Mucosa of gallbladder (tissue), 1 donor: Measurements from ENCODE around the gene PTPN3. TPM values are rescaled to one million over a fixed set of nuclear protein-coding genes. Genes with fewer than 3 reads are reported as not detected.
"Not testable (repeated sequence)": the region's sequence is repeated elsewhere in the genome, so short reads cannot be mapped to it uniquely, and the experiment has no call there.

Experiments used
- DNase-seq: peaks from one replicate; pipeline ENCODE4 v3.0.0-alpha.2; 2020; ENCODE audit warnings: low spot score
- total RNA-seq: library from RNA; stranded (reverse); gene quantifications from one replicate; pipeline ENCODE4 v1.2.1, GENCODE V29; 2021
- donor health status: DM: no; HTN: no; CAD: no.

The PTPN3 gene
- 16.2 TPM for total RNA-seq

- no peak for DNase-seq
Observed at GRCh38 chr9:109498195-109499092, at the start of gene PTPN3. TSS of gene PTPN3 (minus strand) at chr9:109498307. CDS start at chr9:109463434, 34,873 bp downstream.

DNA sequence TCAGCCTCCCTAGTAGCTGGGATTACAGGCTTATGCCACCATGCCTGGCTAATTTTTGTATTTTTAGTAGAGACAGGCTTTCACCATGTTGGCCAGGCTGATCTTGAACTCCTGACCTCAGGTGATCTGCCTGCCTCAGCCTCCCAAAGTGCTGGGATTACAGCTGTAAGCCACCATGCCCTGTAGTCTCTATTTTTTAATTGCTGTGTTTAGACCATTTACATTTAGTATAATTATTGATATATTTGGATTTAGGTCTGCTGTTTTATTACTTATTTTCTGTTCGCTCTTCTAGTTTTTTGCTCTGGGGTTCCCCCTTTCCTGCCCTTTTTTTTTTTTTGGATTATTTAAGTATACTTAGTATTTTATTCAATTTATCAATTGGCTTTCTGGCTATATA, 46.8 kb upstream of the PTPN3 start:
- DNase-seq = not testable (repeated sequence)

DNA sequence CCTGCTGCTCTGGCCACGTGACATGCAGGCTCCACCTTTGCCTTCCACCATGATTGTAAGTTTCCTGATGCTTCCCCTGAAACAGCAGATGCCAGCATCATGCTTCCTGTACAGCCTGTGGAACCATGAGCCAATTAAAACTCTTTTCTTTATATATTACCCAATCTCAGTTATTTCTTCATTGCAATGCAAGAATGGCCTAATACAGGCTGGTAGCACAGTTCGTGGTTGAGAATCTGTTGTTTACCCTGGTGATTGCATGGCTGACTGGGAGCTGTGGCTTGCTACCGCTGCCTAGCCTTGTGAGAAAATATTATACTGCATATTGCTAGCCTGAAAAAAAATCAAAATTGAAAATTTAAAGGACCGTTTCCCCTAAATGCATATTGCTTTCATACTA, 44.8 kb upstream of the PTPN3 start:
- no peak for DNase-seq

- DNase-seq = no peak
Observed at GRCh38 chr9:109538346-109538745, 40.2 kb upstream of the PTPN3 start.

- no peak for DNase-seq
Observed at GRCh38 chr9:109537288-109537687, 39.2 kb upstream of the PTPN3 start.

- no peak for DNase-seq
Observed at GRCh38 chr9:109536859-109537258, 38.8 kb upstream of the PTPN3 start.

DNA sequence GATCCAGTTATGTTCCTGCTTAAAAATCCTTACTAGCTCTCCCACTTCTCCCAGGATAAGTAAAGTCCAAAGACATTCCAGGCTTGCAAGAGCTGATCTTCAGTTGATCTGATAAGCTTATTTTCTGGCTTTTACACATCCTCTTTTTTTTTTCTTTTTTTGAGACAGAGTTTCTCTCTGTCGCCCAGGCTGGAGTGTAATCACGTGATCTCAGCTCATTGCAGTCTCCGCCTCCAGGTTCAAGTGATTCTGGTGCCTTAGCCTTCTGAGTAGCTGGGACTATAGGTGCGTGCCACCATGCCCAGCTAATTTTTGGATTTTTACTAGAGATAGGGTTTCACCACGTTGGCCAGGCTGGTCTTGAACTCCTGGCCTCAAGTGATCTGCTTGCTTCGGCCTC, 37.3 kb upstream of the PTPN3 start:
- DNase-seq = no peak

DNA sequence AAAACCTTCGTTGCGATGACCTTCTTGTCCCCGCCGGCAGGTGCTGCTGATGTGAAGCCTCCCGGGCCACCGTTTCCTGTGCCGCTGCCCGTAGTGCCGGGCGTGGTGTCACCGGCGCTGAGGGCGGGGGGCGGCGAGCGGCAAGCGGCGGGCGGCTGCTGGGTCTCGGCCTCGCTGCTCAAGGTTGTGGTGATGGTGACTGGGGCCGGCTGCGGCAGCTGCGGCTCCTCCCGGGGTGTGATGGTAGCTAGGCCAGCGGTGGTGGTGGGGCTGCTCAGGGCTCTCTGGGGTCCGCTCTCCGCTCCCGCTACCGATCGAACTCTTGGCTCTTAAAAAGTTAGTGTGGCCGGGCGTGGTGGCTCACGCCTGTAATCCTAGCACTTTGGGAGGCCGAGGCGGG, 36.0 kb upstream of the PTPN3 start:
- DNase-seq = no peak

DNA sequence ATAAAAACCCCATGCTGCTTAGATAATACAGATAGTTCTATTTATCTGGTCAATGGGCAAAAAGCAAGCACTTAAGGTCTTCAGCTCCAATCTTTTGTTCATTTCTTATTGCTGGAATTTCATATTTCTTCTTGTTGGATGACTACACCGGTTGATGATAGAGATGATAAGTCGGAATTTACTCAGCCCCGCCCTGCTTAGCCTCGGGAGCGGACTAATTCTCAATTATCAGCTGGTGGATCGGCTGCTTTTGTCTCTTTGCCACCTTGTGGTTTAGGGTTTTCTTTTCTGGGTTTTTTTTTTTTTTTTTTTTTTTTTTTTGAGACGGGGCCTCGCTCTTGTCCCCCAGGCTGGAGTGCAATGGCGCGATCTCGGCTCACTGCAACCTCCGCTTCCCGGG, 34.5 kb upstream of the PTPN3 start:
- DNase-seq = not testable (repeated sequence)

- no peak for DNase-seq
Observed at GRCh38 chr9:109522106-109522505, 24.0 kb upstream of the PTPN3 start.

DNA sequence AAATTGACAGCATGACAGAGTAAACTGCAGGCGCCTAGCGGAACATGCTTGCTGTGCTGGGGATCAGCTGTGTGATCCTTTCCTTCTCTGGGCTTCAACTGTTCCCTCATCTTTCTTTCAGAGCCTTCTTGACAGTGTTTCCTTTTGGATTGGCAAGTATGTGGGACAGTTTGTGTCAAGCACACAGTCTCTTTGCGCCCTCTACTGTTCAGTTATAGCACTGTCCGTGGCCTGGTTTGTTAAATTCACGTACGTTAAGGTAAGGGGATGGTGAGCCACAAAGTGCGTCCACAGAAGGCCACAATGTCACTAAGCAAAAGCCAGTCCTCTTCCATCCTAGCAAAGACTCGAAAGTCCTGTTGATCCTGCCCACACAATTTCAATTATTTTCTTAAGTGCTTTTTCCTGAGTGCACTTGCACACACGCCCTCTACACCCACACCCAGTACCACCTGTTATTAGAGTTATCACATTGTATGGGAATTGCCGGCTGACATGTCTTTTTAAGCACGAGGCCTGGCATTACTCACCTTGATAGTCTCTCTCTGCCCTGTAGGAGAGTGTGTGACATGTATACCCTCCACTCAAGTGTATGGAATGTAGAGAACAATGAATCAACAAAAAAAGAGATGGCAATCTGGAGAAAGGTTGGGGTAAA, 22.5 kb upstream of the PTPN3 start:
- DNase-seq = peak; percentile 64

GRCh38 chr9:109519366-109519765, 21.3 kb upstream of the PTPN3 start:
- DNase-seq = no peak

DNA sequence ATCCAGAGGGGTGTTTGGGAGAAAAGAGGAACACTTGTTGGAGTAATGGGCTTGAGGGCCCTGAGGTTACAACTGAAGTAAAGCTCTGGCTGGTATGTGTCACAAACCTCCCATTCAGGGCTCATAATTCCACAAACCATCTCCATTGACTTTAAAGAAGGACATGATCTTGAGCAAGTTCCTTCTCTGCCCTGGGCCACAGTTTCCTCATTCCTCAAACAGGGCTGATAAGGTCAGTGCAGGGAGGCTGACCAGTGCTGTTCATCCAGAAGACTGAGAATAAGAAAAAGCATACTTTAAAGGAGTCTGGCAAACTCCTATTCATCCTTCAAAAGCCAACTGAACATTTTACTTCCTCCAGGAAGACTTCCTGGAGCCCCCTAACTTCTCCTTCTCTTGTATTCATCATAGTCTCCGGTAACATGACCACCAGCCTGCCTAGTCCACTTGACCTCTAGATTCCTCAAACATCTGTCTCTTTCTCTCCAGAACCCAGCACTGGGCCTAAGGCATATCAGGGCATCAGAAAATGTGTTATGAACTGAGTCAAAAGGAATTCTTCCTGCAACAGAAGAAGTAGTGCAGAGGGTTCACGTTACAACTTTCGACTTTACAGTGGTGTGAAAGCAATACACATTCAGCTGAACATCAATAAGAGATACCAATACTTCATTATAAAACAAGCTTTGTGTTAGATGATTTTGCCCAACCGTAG, 20.7 kb upstream of the PTPN3 start:
- DNase-seq = no peak

GRCh38 chr9:109517901-109518377, 19.8 kb upstream of the PTPN3 start:
- DNase-seq = no peak

- no peak for DNase-seq
Observed at GRCh38 chr9:109513871-109514270, 15.8 kb upstream of the PTPN3 start.

GRCh38 chr9:109512170-109512756, 14.2 kb upstream of the PTPN3 start:
- DNase-seq = no peak

- no peak for DNase-seq
Observed at GRCh38 chr9:109510506-109510905, 12.4 kb upstream of the PTPN3 start.

DNA sequence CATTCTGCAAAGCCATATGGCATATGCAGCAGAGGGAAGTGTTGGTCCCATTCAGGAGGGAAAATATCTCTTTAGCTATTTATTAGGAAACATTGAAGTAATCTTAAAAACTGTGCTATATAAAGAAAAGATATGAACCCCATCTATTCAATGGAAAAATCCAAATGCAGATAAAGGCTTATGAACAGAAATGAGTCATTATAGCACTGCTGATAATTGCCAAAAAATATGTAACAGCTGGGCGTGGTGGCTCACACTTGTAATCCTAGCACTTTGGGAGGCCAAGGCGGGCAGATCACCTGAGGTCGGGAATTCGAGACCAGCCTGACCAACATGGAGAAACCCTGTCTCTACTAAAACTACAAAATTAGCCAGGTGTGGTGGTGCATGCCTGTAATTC, 11.9 kb upstream of the PTPN3 start:
- not testable (repeated sequence) for DNase-seq

DNA sequence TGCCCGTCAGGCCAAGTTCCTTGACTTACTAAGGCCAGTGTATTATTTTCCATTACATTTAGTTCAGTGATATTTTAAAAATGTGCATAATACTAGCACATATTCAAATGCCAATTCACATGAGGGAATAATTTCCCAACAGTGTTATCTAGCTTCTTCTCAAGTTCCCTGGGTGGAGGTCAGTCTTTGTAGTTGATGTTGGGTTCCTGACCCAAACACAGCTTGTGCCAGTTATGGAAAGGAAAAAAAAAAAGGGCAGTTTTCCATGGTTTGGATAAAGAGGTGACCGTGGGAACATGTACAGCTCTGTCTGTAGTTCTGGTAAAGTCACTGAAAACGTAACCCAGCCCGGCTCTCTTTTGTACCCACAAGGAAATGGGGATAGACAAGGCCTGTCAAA, 11.5 kb upstream of the PTPN3 start:
- DNase-seq = no peak

- no peak for DNase-seq
Observed at GRCh38 chr9:109507421-109507838, 9.3 kb upstream of the PTPN3 start.

GRCh38 chr9:109506097-109506712, 8.1 kb upstream of the PTPN3 start:
- no peak for DNase-seq

- DNase-seq = no peak
Observed at GRCh38 chr9:109504689-109505088, 6.6 kb upstream of the PTPN3 start.
